GM10248 (cell line): ENCODE data around the gene EHMT1.

Source experiments
- CTCF ChIA-PET: fragments of 300-600 bp; sonication (Branson Sonifier 250); formaldehyde crosslinking; extraction: SDS; loops from one replicate; lab custom pipeline; 2021; ENCODE audit warnings: antibody characterized with exemption; lab: Yijun Ruan, JAX
- POLR2A ChIA-PET: fragments of 350-650 bp; sonication (Branson Sonifier 250); formaldehyde crosslinking; extraction: SDS; loops from one replicate; lab custom pipeline; 2020; ENCODE audit warnings: antibody characterized with exemption; lab: Yijun Ruan, JAX
- DNase-seq: peaks from one replicate; pipeline ENCODE4 v3.0.0; 2012; ENCODE audit errors: extremely low spot score
- TF ChIP-seq, protein P1 (sequence below): IDR thresholded peaks from 2 replicates; pipeline ENCODE4 v1.5.1; 2012; ENCODE audit warnings: mild to moderate bottlenecking, low read depth; ENCODE audit errors: extremely low read depth, missing control alignments, control extremely low read depth

Gene EHMT1

DNA sequence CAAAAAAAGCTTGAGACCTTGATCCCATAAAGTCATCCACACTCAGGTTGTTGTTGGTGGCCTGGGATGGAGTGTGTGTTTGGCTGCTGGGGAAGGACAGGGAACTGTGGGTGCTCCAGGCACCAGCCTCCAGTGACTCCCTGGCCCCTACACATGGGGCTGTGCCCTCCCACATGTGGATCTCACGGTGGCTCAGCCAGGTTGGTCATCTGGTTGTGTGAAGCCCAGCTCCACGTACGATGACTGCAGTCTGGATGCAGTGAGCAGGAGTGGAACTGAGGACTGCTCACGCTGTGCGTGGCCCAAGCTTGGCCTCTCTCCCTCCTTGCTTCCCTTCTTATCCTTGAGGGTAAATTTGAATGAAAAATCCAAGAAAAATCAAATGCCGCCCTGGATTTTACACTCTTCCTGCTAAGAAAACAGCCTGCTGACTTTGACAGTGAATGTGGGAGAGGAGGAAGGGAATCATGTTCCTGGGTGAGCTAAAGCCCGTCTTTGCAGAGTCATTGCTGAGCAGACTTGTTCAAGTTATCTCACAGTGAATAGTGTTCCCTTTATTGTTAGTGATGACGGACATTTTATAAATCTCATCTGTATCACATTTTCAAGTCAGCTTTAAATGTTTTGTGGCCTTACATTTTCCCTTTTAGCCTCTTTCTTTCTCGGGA, 193.7 kb downstream of the EHMT1 start:
- CTCF ChIA-PET, result interaction anchor here (1.2 to 1.8 kb wide), 2 partner anchors 12 to 140 kb away, joined by 3 read pairs; no protein-coding TSS in a partner anchor
- TF ChIP-seq, protein P1, sequence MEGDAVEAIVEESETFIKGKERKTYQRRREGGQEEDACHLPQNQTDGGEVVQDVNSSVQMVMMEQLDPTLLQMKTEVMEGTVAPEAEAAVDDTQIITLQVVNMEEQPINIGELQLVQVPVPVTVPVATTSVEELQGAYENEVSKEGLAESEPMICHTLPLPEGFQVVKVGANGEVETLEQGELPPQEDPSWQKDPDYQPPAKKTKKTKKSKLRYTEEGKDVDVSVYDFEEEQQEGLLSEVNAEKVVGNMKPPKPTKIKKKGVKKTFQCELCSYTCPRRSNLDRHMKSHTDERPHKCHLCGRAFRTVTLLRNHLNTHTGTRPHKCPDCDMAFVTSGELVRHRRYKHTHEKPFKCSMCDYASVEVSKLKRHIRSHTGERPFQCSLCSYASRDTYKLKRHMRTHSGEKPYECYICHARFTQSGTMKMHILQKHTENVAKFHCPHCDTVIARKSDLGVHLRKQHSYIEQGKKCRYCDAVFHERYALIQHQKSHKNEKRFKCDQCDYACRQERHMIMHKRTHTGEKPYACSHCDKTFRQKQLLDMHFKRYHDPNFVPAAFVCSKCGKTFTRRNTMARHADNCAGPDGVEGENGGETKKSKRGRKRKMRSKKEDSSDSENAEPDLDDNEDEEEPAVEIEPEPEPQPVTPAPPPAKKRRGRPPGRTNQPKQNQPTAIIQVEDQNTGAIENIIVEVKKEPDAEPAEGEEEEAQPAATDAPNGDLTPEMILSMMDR, result no peak
- DNase-seq, result no peak
- POLR2A ChIA-PET, result no interaction called here

DNA sequence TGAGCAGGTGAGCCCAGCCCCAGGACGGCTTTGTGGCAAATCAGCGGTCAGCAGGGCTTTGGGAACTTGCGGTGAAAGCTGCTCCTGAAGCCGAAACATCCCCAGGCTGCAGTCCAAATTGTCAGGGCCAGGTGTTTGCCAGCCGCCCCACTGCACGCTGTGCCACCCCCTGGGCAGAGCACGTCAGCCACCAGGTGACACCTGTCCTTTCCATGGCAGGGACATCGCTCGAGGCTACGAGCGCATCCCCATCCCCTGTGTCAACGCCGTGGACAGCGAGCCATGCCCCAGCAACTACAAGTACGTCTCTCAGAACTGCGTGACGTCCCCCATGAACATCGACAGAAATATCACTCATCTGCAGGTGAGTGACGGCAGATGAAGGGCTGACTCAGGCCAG, 194.4 kb downstream of the EHMT1 start:
- CTCF ChIA-PET, result interaction anchor here (1.8 kb wide), 1 partner anchor 140 kb away, joined by 3 read pairs; no protein-coding TSS in a partner anchor
- POLR2A ChIA-PET, result no interaction called here

GRCh38 chr9:137813651-137814415, 195.0 kb downstream of the EHMT1 start:
- TF ChIP-seq, protein P1, result no peak
- DNase-seq, result no peak
- CTCF ChIA-PET, result no interaction called here
- POLR2A ChIA-PET, result no interaction called here

More for the DNA sequence above, 194.4 kb downstream of the EHMT1 start:
- TF ChIP-seq, protein P1, result no peak
- no peak for DNase-seq

DNA sequence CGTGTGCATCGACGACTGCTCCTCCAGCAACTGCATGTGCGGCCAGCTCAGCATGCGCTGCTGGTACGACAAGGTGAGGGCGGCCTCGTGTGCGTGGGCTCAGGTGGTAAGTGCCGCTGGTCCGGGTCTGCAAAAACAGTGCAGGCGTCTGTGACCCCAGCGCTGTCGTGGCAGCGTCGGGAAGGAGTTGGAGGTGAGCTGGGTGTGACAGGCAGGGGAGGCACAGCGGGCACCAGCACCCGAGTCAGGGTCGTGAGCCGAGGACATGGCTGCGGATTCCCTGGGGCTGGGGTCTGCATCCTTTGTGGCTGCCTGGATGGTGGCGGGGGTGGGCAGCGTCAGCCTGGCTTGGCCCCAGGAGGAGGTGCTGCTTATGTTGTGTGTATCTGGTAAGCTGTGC, 195.6 kb downstream of the EHMT1 start:
- ChIA-PET CTCF (no interaction called here), POLR2A (interaction anchor here (0.6 kb wide), 1 partner anchor 47 kb away, joined by 6 read pairs; no protein-coding TSS in a partner anchor)
- TF ChIP-seq, protein P1, result no peak
- no peak for DNase-seq

DNA sequence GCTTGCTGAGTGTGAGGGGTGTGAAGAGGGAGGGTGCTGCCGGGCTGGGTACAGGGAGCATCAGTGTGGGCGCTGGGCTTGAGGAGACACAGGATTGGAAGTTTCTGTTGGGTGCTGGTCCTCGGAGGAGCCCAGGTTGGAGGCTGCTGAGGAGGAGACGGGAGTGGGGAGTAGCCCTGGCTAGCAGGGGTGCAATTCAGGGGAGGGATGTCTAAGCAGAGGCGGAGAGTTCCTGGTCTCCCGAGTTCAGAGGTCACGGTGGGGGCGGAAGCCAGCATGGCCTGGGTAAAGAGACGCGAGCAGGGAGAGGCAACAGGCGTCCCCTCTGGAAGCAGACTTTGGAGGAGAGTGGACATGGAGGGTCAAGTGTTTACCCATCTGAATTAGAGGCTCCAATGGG, 196.0 kb downstream of the EHMT1 start:
- TF ChIP-seq, protein P1, result no peak
- POLR2A ChIA-PET, result interaction anchor here (0.6 kb wide), 1 partner anchor 47 kb away, joined by 6 read pairs; no protein-coding TSS in a partner anchor
- CTCF ChIA-PET, result no interaction called here
- no peak for DNase-seq
